ENCODE data around the gene C12orf50.
A peak's percentile ranks its signal among the peaks of the same experiment; 100 is the strongest.

- TF ChIP-seq, protein P1, sequence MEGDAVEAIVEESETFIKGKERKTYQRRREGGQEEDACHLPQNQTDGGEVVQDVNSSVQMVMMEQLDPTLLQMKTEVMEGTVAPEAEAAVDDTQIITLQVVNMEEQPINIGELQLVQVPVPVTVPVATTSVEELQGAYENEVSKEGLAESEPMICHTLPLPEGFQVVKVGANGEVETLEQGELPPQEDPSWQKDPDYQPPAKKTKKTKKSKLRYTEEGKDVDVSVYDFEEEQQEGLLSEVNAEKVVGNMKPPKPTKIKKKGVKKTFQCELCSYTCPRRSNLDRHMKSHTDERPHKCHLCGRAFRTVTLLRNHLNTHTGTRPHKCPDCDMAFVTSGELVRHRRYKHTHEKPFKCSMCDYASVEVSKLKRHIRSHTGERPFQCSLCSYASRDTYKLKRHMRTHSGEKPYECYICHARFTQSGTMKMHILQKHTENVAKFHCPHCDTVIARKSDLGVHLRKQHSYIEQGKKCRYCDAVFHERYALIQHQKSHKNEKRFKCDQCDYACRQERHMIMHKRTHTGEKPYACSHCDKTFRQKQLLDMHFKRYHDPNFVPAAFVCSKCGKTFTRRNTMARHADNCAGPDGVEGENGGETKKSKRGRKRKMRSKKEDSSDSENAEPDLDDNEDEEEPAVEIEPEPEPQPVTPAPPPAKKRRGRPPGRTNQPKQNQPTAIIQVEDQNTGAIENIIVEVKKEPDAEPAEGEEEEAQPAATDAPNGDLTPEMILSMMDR (IDR thresholded peaks at IDR 0.05): peak in 9 of 12 donors; percentile 14 to 50 (median 33)
- no peak for TF ChIP-seq POLR2A (IDR thresholded peaks at IDR 0.05)
Observed at GRCh38 chr12:87953256-87953860, 75.8 kb downstream of the C12orf50 start.
